HG03460 (cell line): ENCODE data around the gene POU3F2.

ENCODE experiments used
- ATAC-seq: cut with Tn5 transposase; IDR thresholded peaks from one replicate; pipeline ENCODE4 v1.9.1; 2021; ENCODE audit not compliant: unreplicated experiment

POU3F2 gene

DNA sequence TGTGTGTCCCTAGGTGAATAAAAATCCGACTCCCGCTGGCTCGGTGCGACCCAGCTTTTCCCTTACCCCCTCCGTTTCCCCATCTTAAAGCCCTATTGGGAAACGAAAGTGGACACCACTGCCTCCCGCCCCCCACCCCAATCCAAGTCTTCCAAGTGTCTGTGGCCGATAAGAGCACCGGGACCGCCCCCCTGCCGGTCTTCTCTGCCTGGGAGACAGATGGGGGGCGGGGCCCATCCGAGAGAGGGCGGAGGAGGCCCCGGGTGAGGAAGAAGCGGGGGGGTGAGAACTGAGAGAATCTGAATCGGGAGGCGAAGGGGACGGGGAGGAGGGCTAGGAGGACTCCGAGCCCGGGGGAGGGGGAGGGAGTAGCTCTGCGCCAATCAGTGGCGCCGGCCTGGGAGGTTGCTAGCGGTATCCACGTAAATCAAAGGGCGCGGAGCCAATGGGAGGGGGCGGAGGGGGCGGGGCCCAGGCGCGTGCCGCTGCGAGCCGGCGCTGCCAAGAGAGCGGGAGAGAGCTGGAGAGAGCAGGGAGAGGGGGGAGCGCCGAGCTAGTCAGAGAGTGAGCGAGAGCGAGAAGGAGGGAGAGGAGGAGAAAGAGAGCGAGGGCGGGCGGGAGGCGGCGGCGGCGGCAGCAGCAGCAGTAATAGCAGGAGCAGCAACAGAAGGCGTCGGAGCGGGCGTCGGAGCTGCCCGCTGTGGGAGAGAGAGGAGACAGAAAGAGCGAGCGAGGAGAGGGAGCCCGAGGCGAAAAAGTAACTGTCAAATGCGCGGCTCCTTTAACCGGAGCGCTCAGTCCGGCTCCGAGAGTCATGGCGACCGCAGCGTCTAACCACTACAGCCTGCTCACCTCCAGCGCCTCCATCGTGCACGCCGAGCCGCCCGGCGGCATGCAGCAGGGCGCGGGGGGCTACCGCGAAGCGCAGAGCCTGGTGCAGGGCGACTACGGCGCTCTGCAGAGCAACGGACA lies at the start of gene POU3F2:
TSS of gene POU3F2 (plus strand) at position 515 of the 972 bp plus-strand sequence. CDS start at position 815, 300 bp downstream.
- ATAC-seq, result peak; percentile 64

GRCh38 chr6:98787435-98787834 lies 46.9 kb upstream of the POU3F2 start:
- ATAC-seq, result no peak

- ATAC-seq, result no peak
Measured at GRCh38 chr6:98787961-98788360, 46.4 kb upstream of the POU3F2 start.

DNA sequence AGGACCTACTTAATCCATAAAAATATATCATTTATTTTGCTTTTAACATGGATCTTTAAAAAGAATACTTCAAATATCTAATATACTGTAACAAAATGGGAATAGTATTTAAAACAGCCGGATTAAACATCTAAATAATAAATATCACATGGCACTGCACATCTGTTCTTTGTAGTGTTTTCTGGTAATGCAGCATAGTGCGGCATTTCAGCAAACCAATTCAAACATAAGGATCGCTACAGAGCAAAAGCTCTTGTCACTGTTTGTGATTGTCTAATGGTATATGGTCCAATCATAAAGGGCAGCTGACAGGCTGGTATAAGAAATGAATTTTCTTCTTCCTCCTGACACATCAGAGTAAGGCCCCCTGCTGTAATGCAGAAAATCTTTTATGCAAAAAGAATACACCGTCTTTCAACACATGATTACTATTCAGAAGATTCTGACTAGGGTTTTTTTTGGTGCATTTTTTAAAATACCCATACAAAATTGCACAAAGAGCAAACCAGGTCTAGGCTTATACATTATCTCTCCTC lies 40.0 kb upstream of the POU3F2 start:
- ATAC-seq, result no peak

- ATAC-seq, result no peak
Measured at GRCh38 chr6:98797217-98797994, 37.0 kb upstream of the POU3F2 start.

GRCh38 chr6:98800866-98801265 lies 33.5 kb upstream of the POU3F2 start:
- ATAC-seq, result no peak

DNA sequence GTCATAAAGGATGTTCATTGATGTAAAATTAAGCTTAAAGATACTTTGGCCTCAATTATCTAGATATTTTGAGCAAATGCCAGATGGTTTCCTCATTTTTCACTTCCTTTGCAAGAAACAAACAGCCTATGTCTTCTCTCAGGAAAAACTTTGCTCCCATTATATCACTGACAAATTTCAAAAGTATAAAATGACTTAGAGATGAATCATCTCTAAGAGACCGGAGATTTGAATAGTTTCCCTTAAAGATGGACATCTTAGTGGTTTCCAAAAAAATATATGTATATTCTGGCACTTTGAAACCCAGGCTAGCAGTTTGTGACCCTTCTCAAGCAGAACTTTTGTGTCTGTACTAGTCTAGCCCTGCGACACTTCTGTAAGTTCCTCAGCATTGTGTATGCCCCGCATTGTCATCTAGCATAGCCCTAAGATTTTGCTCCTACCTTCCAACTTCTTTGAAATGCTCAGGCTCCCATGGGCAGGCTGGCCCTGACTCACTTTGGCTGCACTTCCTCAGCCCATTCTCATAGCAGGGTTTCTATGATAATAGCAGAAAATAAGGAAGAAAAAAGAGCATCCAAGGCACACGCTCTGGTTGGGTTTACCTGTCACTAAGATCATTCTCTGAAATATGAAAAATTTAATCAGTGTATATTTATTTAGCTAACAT lies 25.7 kb upstream of the POU3F2 start:
- ATAC-seq, result no peak

DNA sequence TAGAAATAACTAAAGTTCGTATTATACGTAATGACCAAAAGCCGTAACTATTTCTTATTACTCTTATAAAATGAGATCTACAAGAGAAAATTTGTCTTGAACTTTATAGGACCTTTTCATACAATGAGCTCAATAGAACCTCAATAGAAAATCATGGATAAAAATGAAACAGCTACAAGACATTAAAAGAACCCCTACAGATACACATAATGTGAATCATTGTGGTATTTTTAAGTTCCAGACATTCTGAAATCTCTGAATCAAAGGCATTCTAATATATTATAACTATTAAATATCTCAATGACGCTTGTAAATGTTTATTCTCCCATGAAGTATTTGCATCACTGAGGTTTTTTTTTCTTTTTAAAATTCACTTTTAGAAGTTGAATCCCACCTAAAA lies 22.2 kb upstream of the POU3F2 start:
- ATAC-seq, result no peak

DNA sequence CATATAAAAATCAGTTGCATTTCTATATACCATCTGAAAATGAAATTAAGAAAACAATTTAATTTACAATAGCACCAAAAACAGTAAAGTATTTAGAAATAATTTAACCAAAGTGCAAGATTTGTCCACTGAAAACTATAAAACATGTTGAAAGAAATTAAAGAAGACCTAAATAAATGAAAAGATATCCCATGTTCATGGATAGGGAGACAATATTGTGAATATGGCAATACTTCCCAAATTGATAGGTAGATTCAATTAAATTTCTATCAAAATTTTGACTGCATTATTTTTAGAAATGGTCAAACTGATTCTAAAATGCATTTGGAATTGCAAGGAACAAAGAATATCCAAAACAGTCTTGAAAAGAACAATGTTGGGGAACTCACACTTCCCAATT lies 17.6 kb upstream of the POU3F2 start:
- no peak for ATAC-seq

DNA sequence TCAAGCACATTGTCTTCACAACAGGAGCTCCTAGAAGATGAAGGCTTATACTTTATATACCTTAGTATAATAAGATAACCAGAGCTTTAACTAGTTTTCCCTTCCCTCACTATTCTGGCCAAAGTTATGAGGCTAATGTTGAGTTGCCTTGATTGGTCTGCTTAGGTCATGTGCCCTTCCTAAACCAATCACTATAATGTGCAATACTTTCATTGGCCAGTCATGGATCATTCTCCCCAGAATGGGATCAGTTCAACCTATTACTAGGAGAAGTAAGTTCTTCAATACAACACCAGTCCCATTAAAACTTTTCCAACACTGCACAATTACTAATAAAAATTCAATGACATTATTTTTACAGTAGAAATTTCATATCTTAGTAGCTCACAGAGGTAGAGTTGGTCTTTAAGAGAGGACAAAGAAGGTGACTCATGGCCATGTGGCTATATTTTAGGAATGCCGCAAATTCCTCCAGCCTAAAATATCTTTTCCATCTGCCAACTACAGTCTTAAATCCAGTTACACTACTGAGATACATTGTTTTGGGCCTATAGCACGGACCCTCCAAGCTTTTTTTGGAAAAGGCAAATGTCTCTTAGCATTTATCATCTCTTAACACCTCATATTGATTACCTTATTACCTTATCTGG lies 12.5 kb upstream of the POU3F2 start:
- no peak for ATAC-seq

DNA sequence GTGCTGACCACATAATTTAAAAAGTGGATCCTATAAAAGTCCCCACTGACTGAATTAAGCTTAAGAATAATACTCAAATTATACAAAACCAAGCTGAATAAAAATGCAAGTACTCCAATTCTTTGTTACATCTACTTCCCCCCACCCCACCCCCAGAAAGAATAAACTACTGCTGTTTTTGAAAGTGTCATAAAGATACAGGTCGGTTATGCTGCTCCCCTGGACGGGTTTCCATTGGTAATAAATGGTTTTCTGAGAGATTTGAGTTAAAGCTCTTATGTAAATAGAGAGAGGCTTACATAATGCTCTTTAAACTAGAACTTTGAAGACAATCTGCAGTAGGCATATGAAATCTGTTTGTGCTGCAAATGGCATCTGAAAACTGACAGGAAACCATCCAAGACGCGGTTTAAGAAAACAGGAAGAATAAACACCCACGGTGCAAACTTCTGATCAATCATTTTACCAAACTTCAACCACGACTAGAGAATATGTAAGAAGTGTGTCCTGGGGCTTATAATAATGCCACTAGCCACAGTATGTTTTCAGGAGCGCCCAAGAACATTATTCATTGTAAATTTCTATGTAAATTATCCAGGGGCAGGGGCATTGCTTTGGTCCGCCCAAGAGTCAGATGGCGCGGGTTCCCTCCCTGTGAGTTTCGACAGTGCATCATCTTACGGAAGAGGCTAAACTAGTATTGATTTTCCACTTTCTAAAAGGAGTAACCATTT lies 10.8 kb upstream of the POU3F2 start:
- no peak for ATAC-seq

DNA sequence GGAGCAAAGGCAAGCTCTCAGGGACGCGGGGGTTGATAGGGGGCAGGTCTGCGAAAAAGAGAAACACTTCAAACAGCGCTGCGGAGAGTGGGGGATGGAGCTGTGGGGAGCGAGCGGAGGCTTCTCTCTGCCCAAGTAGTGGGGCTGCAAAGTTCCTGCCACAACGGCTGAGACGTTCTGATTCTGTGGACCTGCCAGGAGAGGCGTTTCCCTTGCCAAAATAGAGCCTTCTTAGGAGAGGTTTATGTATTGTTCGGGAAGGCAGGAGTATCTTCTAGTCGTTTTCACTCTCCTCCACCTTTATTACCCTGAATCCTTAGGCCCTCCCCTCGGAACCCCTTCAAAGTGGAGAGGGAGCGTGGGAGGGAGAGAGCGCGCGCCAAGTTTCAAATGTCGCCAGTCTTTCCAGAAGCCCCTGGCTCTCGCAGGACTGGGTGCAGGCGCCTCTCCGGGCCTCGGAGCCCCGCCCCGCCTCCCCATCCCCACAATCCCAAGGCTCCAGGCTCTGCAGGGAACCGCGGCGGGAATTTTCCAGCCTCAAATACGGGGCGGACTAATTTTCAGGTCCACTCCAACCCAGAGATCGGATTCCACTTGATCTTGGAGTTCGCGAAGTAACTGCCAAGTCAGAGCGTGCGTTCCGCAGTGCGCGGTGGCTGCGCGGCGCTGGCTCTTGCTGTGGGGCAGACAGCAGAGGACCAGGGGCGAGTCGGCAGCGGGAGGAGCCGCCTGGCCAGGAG lies 10.0 kb upstream of the POU3F2 start:
- ATAC-seq, result no peak

DNA sequence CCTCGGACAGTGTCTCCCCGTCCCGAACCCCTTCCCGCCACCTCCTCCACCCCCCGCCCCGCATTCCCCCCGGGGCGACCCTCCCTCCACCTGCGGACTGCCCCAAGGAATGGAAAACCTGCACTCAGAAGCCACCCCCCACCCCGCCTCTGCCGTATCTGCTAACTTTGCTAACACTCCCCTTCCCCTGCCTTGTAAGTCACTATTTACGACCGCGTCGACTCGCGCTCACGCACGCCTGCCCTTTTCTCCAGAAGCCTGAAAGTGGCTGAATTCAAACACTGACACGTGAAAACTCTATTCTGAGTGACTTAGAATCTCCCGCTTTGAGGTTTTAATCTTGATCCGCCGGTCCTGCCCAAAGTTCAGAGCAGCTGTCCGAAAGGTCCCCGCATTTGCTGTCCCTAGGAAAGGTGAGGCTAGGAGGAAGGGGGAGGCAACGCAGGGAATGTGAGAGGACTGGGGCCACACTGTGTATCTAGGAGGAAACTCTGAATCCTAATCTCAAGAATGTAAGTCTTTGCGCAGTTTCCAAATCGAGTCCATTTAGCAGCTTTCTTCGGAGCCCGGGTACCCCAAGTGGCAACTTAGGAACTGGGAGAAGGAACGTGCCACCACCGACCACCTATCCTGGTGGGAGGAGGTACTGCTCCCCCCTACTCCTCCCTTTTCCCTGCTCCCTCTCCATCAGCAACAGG lies 9.3 kb upstream of the POU3F2 start:
- no peak for ATAC-seq

- ATAC-seq, result no peak
Measured at GRCh38 chr6:98825600-98826230, 8.7 kb upstream of the POU3F2 start.

GRCh38 chr6:98827295-98828159 lies 6.8 kb upstream of the POU3F2 start:
- ATAC-seq, result no peak

DNA sequence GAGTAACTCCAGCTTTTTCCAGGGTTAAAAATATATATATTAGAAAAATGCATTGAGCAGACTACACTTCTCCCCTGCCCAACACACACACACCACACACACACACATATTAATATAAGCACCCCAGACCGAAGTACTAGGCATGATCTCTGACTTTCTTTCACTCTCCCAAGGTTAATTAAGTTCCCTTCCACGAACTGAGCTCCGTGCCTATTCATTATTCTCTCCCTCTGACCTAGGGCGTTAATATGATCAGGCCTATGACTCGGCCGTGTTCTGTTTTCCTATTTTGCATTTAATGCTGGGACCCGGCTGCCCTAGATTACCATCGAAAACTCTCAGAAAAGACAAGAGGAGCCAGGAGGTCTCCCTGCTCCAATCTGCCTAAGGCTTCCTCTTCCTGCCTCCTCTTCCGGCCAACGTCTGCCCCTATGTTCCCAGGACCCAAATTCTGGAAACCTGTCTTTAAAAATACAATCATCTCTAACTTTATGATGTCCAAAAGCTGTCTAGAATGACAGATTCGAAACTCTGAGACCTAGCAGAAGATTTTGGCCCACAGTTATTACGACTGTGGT lies 6.1 kb upstream of the POU3F2 start:
- no peak for ATAC-seq

DNA sequence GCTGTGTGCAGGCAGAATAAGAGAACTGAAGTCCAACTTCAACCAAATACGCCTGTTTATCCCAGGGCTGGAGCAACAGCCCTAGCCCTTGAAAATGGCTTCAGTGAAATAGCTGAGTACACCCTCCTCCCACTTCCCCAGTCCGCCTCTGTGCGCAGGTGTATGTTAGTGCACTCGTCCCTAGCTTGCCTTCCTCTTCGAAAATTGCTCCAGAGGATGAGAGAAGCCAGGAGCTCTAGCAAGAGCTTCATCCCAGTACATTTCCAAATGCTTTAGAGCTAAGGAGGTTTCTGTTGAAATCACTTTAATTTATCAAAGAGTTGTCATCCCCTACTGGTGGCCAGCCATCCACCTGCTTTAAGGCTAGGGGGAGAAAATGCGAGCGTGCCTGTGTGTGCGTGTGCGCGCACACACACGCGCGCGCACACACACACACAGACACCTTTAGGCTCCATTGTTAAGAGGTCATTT lies 5.4 kb upstream of the POU3F2 start:
- ATAC-seq, result no peak
